Esophagus squamous epithelium (tissue), 4 donors: ENCODE data around the gene EPHA6.

Experiments used
- CTCF ChIP-seq, 6 experiments: fragments of 450-650 bp in 4 of 6; fragments of 200-600 bp in 2 of 6; sonication (generic) in 2 of 6; IDR thresholded peaks; one replicate each; pipeline ENCODE4 v1.5.1; 2016 to 2019; ENCODE audit warnings: antibody characterized with exemption in 6 of 6, mild to moderate bottlenecking in 4 of 6, moderate library complexity in 4 of 6
- POLR2A ChIP-seq, 4 donors: fragments of 450-650 bp; IDR thresholded peaks; one replicate each; pipeline ENCODE4 v1.6.1; 2017; ENCODE audit warnings: antibody characterized with exemption in 4 of 4, mild to moderate bottlenecking in 4 of 4, moderate library complexity in 3 of 4

- TF ChIP-seq POLR2A (IDR thresholded peaks at IDR 0.05) = no peak
- TF ChIP-seq CTCF (IDR thresholded peaks at IDR 0.05) = no peak
These were observed 700.7 kb downstream of the EPHA6 start for GRCh38 chr3:97515076-97515475.
